ENCODE data around the gene SLC38A3. TPM values are rescaled to one million over a fixed set of nuclear protein-coding genes. Genes with fewer than 3 reads are reported as not detected.

SLC38A3 gene
- 9.4 TPM for polyA plus RNA-seq (ENCODE audit: insufficient read length)
- long read RNA-seq, donor 1, partial matches to known transcripts: 0 of 1 reads
- long read RNA-seq, donor 1, other reads (novel, unspliced or antisense): 0 of 1 reads
- long read RNA-seq, donor 2, partial matches to known transcripts: 0 of 2 reads
- long read RNA-seq, donor 2, other reads (novel, unspliced or antisense): 0 of 2 reads
- long read RNA-seq, donor 3, partial matches to known transcripts: 0 of 1 reads
- long read RNA-seq, donor 3, other reads (novel, unspliced or antisense): 0 of 1 reads
- long read RNA-seq, donor 4: 0 reads
- long read RNA-seq, donor 5, partial matches to known transcripts: 0 of 3 reads
- long read RNA-seq, donor 5, other reads (novel, unspliced or antisense): 0 of 3 reads
- long read RNA-seq, donor 6, partial matches to known transcripts: 5 of 7 reads
- long read RNA-seq, donor 6, other reads (novel, unspliced or antisense): 0 of 7 reads
- long read RNA-seq, donor 7, partial matches to known transcripts: 0 of 1 reads
- long read RNA-seq, donor 7, other reads (novel, unspliced or antisense): 0 of 1 reads
- long read RNA-seq, donor 8, partial matches to known transcripts: 0 of 1 reads
- long read RNA-seq, donor 8, other reads (novel, unspliced or antisense): 0 of 1 reads

- no peak for DNase-seq
Measured at GRCh38 chr3:50204804-50205412, at the start of gene SLC38A3. SLC38A3 (plus strand) TSS chr3:50205271; CDS start chr3:50214200, 8,929 bp downstream.

- DNase-seq: no peak
Measured at GRCh38 chr3:50155491-50155878, 49.6 kb upstream of the SLC38A3 start.

GRCh38 chr3:50155891-50156290, 49.2 kb upstream of the SLC38A3 start:
- no peak for DNase-seq

GRCh38 chr3:50156549-50157493, 48.2 kb upstream of the SLC38A3 start:
- DNase-seq: no peak

GRCh38 chr3:50157827-50158529, 47.1 kb upstream of the SLC38A3 start:
- no peak for DNase-seq

- no peak for DNase-seq
Measured at GRCh38 chr3:50158530-50159146, 46.4 kb upstream of the SLC38A3 start.

- no peak for DNase-seq
Measured at GRCh38 chr3:50160561-50160983, 44.5 kb upstream of the SLC38A3 start.

- DNase-seq: no peak
Measured at GRCh38 chr3:50161320-50161719, 43.8 kb upstream of the SLC38A3 start.

GRCh38 chr3:50162034-50162883, 42.8 kb upstream of the SLC38A3 start:
- DNase-seq: no peak

- DNase-seq: no peak
Measured at GRCh38 chr3:50163572-50164455, 41.3 kb upstream of the SLC38A3 start.

- no peak for DNase-seq
Measured at GRCh38 chr3:50164481-50164880, 40.6 kb upstream of the SLC38A3 start.

GRCh38 chr3:50164984-50165909, 39.8 kb upstream of the SLC38A3 start:
- no peak for DNase-seq

GRCh38 chr3:50165910-50166538, 39.0 kb upstream of the SLC38A3 start:
- no peak for DNase-seq

GRCh38 chr3:50166620-50167019, 38.5 kb upstream of the SLC38A3 start:
- peak; percentile 88 for DNase-seq

- no peak for DNase-seq
Measured at GRCh38 chr3:50167069-50167840, 37.8 kb upstream of the SLC38A3 start.

- no peak for DNase-seq
Measured at GRCh38 chr3:50167841-50168209, 37.2 kb upstream of the SLC38A3 start.
